Right ventricle myocardium superior (tissue), 1 donor: Measurements from ENCODE around the gene DOCK1. TPM values are rescaled to one million over a fixed set of nuclear protein-coding genes. Genes with fewer than 3 reads are reported as not detected.

Experiments
- ATAC-seq: fragments of 200-7000 bp; cut with Tn5 transposase; one replicate; pipeline ENCODE4 v1.9.1; 2020; ENCODE audit warnings: mild to moderate bottlenecking; ENCODE audit not compliant: poor library complexity
- DNase-seq: peaks from one replicate; pipeline ENCODE4 v3.0.0-alpha.2; 2020
- intact Hi-C: fragments of 100-400 bp; cut with DNase I; formaldehyde crosslinking; loops from one replicate; pipeline ENCODE4 v1.11.2; 2022
- total RNA-seq: library from RNA; stranded (reverse); fragmentation: NEBNext Ultra II Directional; extraction: Animal tissue kit (Norgen Biotek cat#: 25700); gene quantifications from one replicate; pipeline ENCODE4 v1.2.1, GENCODE V29; 2021
- donor health status: DM: no; HTN: yes; CAD: no; lungs with severe emphysema.

Gene DOCK1
- total RNA-seq, 1 donor from 2014 or later: 14.3 TPM

- DNase-seq: no peak
- intact Hi-C loops: no loop called here
- ATAC-seq: no peak
These were observed 420.3 kb downstream of the DOCK1 start for GRCh38 chr10:127325506-127325905.

GRCh38 chr10:127326883-127327282 is 421.7 kb downstream of the DOCK1 start:
- no peak for DNase-seq
- no peak for ATAC-seq
- intact Hi-C loops: no loop called here

GRCh38 chr10:127331696-127332095 is 426.5 kb downstream of the DOCK1 start:
- intact Hi-C loops: no loop called here
- DNase-seq (no peak), ATAC-seq (no peak)

GRCh38 chr10:127332631-127333030 is 427.4 kb downstream of the DOCK1 start:
- no peak for DNase-seq
- no peak for ATAC-seq
- intact Hi-C loops: no loop called here

GRCh38 chr10:127337801-127338200 is 432.6 kb downstream of the DOCK1 start:
- no peak for ATAC-seq
- intact Hi-C loops: no loop called here

GRCh38 chr10:127338399-127339110 is 433.3 kb downstream of the DOCK1 start:
- ATAC-seq (no peak), DNase-seq (no peak)
- intact Hi-C loops: no loop called here

More at GRCh38 chr10:127337801-127338200, 432.6 kb downstream of the DOCK1 start:
- DNase-seq: no peak

- intact Hi-C loops: no loop called here
- ATAC-seq (no peak), DNase-seq (no peak)
These were observed 438.6 kb downstream of the DOCK1 start for GRCh38 chr10:127343821-127344220.

GRCh38 chr10:127344346-127344745 is 439.1 kb downstream of the DOCK1 start:
- no peak for ATAC-seq
- intact Hi-C loops: no loop called here
- DNase-seq: no peak

- DNase-seq: no peak
- ATAC-seq: no peak
- intact Hi-C loops: no loop called here
These were observed 440.2 kb downstream of the DOCK1 start for GRCh38 chr10:127345231-127345965.

- intact Hi-C loops: no loop called here
- no peak for ATAC-seq
- DNase-seq: no peak
These were observed 441.4 kb downstream of the DOCK1 start for GRCh38 chr10:127346604-127347003.

GRCh38 chr10:127347202-127347959 is 442.2 kb downstream of the DOCK1 start:
- DNase-seq: no peak
- intact Hi-C loops: no loop called here
- ATAC-seq: no peak

GRCh38 chr10:127349737-127350136 is 444.5 kb downstream of the DOCK1 start:
- intact Hi-C loops: no loop called here
- no peak for ATAC-seq
- DNase-seq: no peak

GRCh38 chr10:127351542-127351941 is 446.3 kb downstream of the DOCK1 start:
- ATAC-seq (no peak), DNase-seq (no peak)
- intact Hi-C loops: no loop called here

GRCh38 chr10:127353544-127353943 is 448.3 kb downstream of the DOCK1 start:
- intact Hi-C loops: no loop called here
- DNase-seq (no peak), ATAC-seq (no peak)

- intact Hi-C loops: no loop called here
- no peak for DNase-seq
- no peak for ATAC-seq
These were observed 449.0 kb downstream of the DOCK1 start for GRCh38 chr10:127354255-127354654.

GRCh38 chr10:127354992-127355391 is 449.8 kb downstream of the DOCK1 start:
- DNase-seq: no peak
- ATAC-seq: no peak
- intact Hi-C loops: no loop called here

GRCh38 chr10:127356360-127356759 is 451.1 kb downstream of the DOCK1 start:
- no peak for DNase-seq
- no peak for ATAC-seq
- intact Hi-C loops: no loop called here

- DNase-seq (no peak), ATAC-seq (no peak)
- intact Hi-C loops: no loop called here
These were observed 452.0 kb downstream of the DOCK1 start for GRCh38 chr10:127357265-127357664.

- ATAC-seq (no peak), DNase-seq (no peak)
- intact Hi-C loops: no loop called here
These were observed 453.1 kb downstream of the DOCK1 start for GRCh38 chr10:127358337-127358736.

- ATAC-seq (no peak), DNase-seq (no peak)
- intact Hi-C loops: no loop called here
These were observed 458.8 kb downstream of the DOCK1 start for GRCh38 chr10:127364034-127364433.
